K562 (cell line): ENCODE results near the gene SYNGR3. TPM values are rescaled to one million over a fixed set of nuclear protein-coding genes. Genes with fewer than 3 reads are reported as not detected.

ENCODE experiments used
- ATF2 ChIP-seq: sonication (generic); formaldehyde crosslinking; IDR thresholded peaks from 2 replicates; pipeline ENCODE4 v1.8.1; 2022; ENCODE audit warnings: missing genetic modification reagents
- CBX2 ChIP-seq: fragments of 200-600 bp; sonication (generic); IDR thresholded peaks from one replicate; pipeline ENCODE4 v1.6.1; 2012; ENCODE audit warnings: mild to moderate bottlenecking, low read length, inconsistent platforms; ENCODE audit not compliant: insufficient read depth, poor library complexity, severe bottlenecking
- E2F1 ChIP-seq: sonication (generic); formaldehyde crosslinking; IDR thresholded peaks from 2 replicates; pipeline ENCODE4 v1.8.1; 2023; ENCODE audit warnings: mild to moderate bottlenecking, missing genetic modification reagents, moderate library complexity
- MLX ChIP-seq, 2 experiments: fragments of 450-650 bp in 1 of 2; sonication (generic) in 1 of 2; formaldehyde crosslinking; conservative IDR thresholded peaks; 2 replicates each; pipeline versions ENCODE4 v1.4.0 to v1.8.1; 2020 to 2022; ENCODE audit warnings: mild to moderate bottlenecking in 1 of 2, missing genetic modification reagents in 1 of 2
- MTF1 ChIP-seq: fragments of 250-450 bp; sonication (Bioruptor Pico); IDR thresholded peaks from 2 replicates; pipeline ENCODE4 v1.9.0; 2021; ENCODE audit warnings: moderate library complexity, mild to moderate bottlenecking, inconsistent platforms, borderline replicate concordance
- NCOA4 ChIP-seq: fragments of 450-650 bp; IDR thresholded peaks from 2 replicates; pipeline ENCODE4 v1.6.1; 2018; ENCODE audit warnings: mild to moderate bottlenecking; ENCODE audit not compliant: partially characterized antibody
- PATZ1 ChIP-seq: fragments of 250-450 bp; sonication (Bioruptor Pico); IDR thresholded peaks from 2 replicates; pipeline ENCODE4 v1.5.0; 2020; ENCODE audit warnings: mild to moderate bottlenecking, borderline replicate concordance
- RAD51 ChIP-seq: fragments of 450-650 bp; IDR thresholded peaks from 2 replicates; pipeline ENCODE4 v1.7.1; 2016; ENCODE audit warnings: low read depth, mild to moderate bottlenecking, borderline replicate concordance
- SAFB ChIP-seq: fragments of 200-400 bp; formaldehyde crosslinking; IDR thresholded peaks from 2 replicates; pipeline ENCODE4 v1.6.1; 2017; ENCODE audit warnings: low read depth, low read length, borderline replicate concordance
- SMAD3 ChIP-seq: fragments of 450-650 bp; formaldehyde crosslinking; conservative IDR thresholded peaks from 2 replicates; pipeline ENCODE4 v1.4.0; 2020; ENCODE audit warnings: mild to moderate bottlenecking
- TFE3 ChIP-seq: fragments of 450-650 bp; formaldehyde crosslinking; IDR thresholded peaks from 2 replicates; pipeline ENCODE4 v1.4.0; 2020; ENCODE audit warnings: mild to moderate bottlenecking, mixed read lengths
- ZFP30 ChIP-seq: fragments of 250-450 bp; sonication (Bioruptor Pico); IDR thresholded peaks from 2 replicates; pipeline ENCODE4 v1.8.0; 2022; ENCODE audit warnings: moderate library complexity, mild to moderate bottlenecking, inconsistent platforms, borderline replicate concordance
- ZNF655 ChIP-seq: fragments of 250-450 bp; sonication (Bioruptor Pico); IDR thresholded peaks from 2 replicates; pipeline ENCODE4 v1.5.0; 2021
- ZNF740 ChIP-seq, 3 experiments: fragments of 200-800 bp in 1 of 3; sonication (Bioruptor generic) in 1 of 3; sonication (generic) in 1 of 3; formaldehyde crosslinking in 1 of 3; IDR thresholded peaks; 2 replicates each; pipeline versions ENCODE4 v1.6.1 to v1.8.0; 2016 to 2022; ENCODE audit warnings: mild to moderate bottlenecking in 2 of 3, missing compliant biosample characterization in 2 of 3, missing genetic modification characterization in 2 of 3, missing genetic modification reagents in 1 of 3
- ZNF76 ChIP-seq: fragments of 250-450 bp; sonication (Bioruptor Pico); IDR thresholded peaks from 2 replicates; pipeline ENCODE4 v1.4.0; 2020; ENCODE audit warnings: mild to moderate bottlenecking, moderate library complexity, borderline replicate concordance
- polyA plus RNA-seq, 8 experiments: library from polyadenylated mRNA; depleted of rRNA in 4 of 8; stranded (reverse) in 5 of 8; unstranded in 3 of 8; fragments of >200 nt; fragmentation: Nextera tagmentation in 2 of 8; fragmentation: Illumina TruSeq in 1 of 8; extraction: Ambion mirVana in 2 of 8; extraction: Trizol in 1 of 8; gene quantifications; 2 replicates each; pipeline versions ENCODE4 v1.2.1 to v1.2.3, GENCODE V29; 2011 to 2014; ENCODE audit warnings: inconsistent platforms in 1 of 8, missing spikeins in 1 of 8
- total RNA-seq, 7 experiments: library from RNA; depleted of rRNA in 6 of 7; stranded (reverse); fragments of >200 nt in 6 of 7; fragmentation: Illumina TruSeq in 2 of 7; extraction: Trizol in 2 of 7; gene quantifications; 2 replicates each; pipeline versions ENCODE4 v1.2.1 to v1.2.3, GENCODE V29; 2011 to 2021; ENCODE audit warnings: low replicate concordance in 1 of 7

The SYNGR3 gene
- total and polyA plus RNA-seq, 9 of the 15 experiments (the other 6 are each of a cell fraction or from before 2014, with no cell fraction given): 3.7 to 69.2 (median 36.3) TPM

- TF ChIP-seq PATZ1 (CRISPR knock-in tag) (no peak), TFE3 (CRISPR knock-in tag) (no peak), MLX (CRISPR knock-in tag; conservative IDR thresholded peaks at IDR 0.05) (no peak), ATF2 (CRISPR knock-in tag) (no peak), ZNF76 (CRISPR knock-in tag) (0 out of 2 replicates have a peak, but pooled peaks have one; percentile 28), ZNF655 (CRISPR knock-in tag) (no peak), NCOA4 (no peak), ZNF740 (CRISPR knock-in tag; IDR thresholded peaks at IDR 0.05) (no peak), ZNF740 (tag; IDR thresholded peaks at IDR 0.05) (0 out of 4 replicates have a peak, but pooled peaks of 1 of the 2 experiments have one; percentile 70), CBX2 (no peak), SMAD3 (no peak), ZFP30 (CRISPR knock-in tag) (no peak), E2F1 (CRISPR knock-in tag) (no peak), MTF1 (CRISPR knock-in tag) (no peak), SAFB (no peak), RAD51 (no peak)
Observed at GRCh38 chr16:1993731-1994131, 4.0 kb downstream of the SYNGR3 start (continued).
